GM12874 (cell line): ENCODE measurements around the gene WDR70.

Experiments used
- TF ChIP-seq, protein P1 (sequence below): IDR thresholded peaks from 2 replicates; pipeline ENCODE4 v1.5.1; 2011; ENCODE audit warnings: low read depth, mild to moderate bottlenecking, control low read depth, low read length, moderate library complexity; ENCODE audit not compliant: insufficient read depth

Gene WDR70

DNA sequence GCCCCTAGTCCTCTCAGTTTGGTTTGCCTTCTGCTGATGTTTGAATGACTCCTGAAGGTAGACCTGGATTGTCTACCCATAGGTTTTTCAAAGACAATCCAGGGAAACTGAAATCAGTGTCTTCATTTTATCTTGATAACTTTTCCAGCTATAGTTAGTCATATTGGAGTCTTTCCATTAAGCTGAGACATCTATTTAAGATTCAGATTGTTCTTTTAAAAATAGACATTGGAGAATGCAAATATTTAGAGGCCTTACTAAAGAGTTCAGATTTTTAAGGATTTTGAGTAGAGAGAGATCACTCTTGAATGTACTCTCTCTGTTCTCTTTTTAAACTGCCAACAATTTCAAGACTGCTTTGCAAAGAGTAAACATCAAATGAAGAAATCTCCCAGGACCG lies 391.7 kb downstream of the WDR70 start:
- TF ChIP-seq, protein P1, sequence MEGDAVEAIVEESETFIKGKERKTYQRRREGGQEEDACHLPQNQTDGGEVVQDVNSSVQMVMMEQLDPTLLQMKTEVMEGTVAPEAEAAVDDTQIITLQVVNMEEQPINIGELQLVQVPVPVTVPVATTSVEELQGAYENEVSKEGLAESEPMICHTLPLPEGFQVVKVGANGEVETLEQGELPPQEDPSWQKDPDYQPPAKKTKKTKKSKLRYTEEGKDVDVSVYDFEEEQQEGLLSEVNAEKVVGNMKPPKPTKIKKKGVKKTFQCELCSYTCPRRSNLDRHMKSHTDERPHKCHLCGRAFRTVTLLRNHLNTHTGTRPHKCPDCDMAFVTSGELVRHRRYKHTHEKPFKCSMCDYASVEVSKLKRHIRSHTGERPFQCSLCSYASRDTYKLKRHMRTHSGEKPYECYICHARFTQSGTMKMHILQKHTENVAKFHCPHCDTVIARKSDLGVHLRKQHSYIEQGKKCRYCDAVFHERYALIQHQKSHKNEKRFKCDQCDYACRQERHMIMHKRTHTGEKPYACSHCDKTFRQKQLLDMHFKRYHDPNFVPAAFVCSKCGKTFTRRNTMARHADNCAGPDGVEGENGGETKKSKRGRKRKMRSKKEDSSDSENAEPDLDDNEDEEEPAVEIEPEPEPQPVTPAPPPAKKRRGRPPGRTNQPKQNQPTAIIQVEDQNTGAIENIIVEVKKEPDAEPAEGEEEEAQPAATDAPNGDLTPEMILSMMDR: no peak

DNA sequence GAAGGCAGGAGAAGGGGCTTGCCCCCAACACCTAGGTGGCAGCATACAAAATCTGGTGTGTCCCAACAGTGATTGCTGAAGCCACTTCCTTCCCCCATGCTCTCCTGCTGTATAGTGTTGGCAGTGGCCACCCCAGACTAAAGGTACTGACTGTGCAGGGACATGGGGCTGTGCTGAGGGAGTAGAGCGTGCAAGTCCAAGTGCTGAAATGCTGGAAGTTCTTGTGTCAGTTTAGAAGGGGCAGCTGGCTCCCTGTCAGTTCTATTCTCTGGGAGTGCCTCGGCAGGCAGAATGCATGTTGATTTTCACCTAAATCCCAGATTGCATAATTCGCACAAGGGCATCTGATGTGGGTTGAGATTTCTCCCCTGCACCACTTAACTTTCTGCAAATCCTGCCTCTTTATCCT lies 392.1 kb downstream of the WDR70 start:
- TF ChIP-seq, protein P1: no peak

DNA sequence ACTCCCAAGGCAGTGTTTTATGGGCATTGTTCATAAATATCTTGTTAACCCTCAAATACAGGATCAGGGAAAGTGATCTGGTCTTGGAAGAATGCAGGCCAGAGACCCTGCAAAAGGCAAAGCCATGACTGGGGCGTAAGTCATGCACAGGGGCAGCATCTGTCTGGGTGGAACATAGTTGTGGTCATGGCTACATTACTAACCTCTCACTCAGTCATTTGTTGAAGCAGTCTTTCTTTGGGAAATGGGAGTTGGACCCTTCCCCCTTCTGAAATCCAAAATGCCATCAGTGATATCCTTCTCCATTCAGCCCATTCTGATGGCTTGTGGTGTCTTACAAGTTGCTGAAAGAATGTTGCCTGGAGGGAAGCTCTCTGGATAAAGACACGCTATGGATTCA lies 392.6 kb downstream of the WDR70 start:
- TF ChIP-seq, protein P1: no peak

- TF ChIP-seq, protein P1: no peak
Measured at GRCh38 chr5:37772255-37772654, 393.1 kb downstream of the WDR70 start.

- TF ChIP-seq, protein P1: no peak
Measured at GRCh38 chr5:37773809-37774208, 394.7 kb downstream of the WDR70 start.

DNA sequence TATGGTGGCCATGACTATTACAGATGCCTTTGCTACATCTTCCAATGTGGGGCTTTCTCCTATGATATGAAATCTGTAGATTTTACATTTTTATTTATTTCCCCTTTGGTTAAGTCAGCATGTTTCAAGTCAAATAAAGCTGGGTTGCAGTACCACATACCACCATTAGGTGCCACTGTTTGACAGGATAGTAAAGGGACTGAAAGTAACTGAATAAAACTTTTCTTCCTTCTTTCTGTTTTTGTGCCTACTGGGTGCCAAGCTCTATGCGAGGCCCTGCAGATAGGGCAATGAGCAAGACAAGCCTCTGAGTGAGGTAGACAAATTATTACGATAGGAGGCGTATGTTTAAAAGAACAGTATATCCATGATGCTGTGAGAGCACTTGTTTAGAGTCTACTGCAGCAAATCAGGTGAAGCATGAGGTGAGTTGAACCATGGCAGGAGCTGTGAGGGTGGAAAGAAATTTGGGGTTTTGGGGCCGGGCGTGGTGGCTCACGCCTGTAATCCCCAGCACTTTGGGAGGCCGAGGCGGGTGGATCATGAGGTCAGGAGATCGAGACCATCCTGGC lies 395.9 kb downstream of the WDR70 start:
- TF ChIP-seq, protein P1: peak; percentile 47; the same call in 1 of the 2 replicates

GRCh38 chr5:37776826-37777225 lies 397.7 kb downstream of the WDR70 start:
- TF ChIP-seq, protein P1: no peak
